Esophagus squamous epithelium (tissue), 5 donors: ENCODE measurements around the gene SENP2. TPM values are rescaled to one million over a fixed set of nuclear protein-coding genes. Genes with fewer than 3 reads are reported as not detected.
"Not testable (repeated sequence)": the region's sequence is repeated elsewhere in the genome, so short reads cannot be mapped to it uniquely, and the experiment has no call there.

Source experiments
- DNase-seq: peaks from one replicate; lab custom pipeline; 2025; lab: John Stamatoyannopoulos, UW
- H3K27ac ChIP-seq, 4 donors: fragments of 200-600 bp; sonication (generic); one replicate each; pipeline ENCODE4 v1.5.1; 2016 to 2019; ENCODE audit warnings: mild to moderate bottlenecking in 1 of 4
- H3K27me3 ChIP-seq, 4 donors: fragments of 200-600 bp; sonication (generic); 1 replicate in 3 of 4; 2 replicates in 1 of 4; pipeline versions ENCODE4 v1.5.1 to v1.6.0; 2017 to 2021; ENCODE audit warnings: antibody characterized with exemption in 1 of 4
- H3K36me3 ChIP-seq, 3 donors: fragments of 200-600 bp; sonication (generic); one replicate each; pipeline ENCODE4 v1.5.1; 2016 to 2019
- H3K4me1 ChIP-seq, 3 donors: fragments of 200-600 bp; sonication (generic); one replicate each; pipeline ENCODE4 v1.5.1; 2017 to 2019
- H3K4me3 ChIP-seq, 4 donors: fragments of 200-600 bp; sonication (generic); 1 replicate in 3 of 4; 2 replicates in 1 of 4; pipeline ENCODE4 v1.5.1; 2016 to 2019; ENCODE audit warnings: mild to moderate bottlenecking in 2 of 4, moderate library complexity in 1 of 4
- H3K9me3 ChIP-seq, 3 donors: fragments of 200-600 bp; sonication (generic); one replicate each; pipeline ENCODE4 v1.5.1; 2016 to 2019
- POLR2A ChIP-seq, 4 donors: fragments of 450-650 bp; IDR thresholded peaks; one replicate each; pipeline ENCODE4 v1.6.1; 2017; ENCODE audit warnings: antibody characterized with exemption in 4 of 4, mild to moderate bottlenecking in 4 of 4, moderate library complexity in 3 of 4
- WGBS, 2 donors: methylation state at CpG; one replicate each; pipeline ENCODE4 v1.1.5; 2018; 5-methylcytosine and 5-hydroxymethylcytosine counted together
- intact Hi-C: fragments of 100-400 bp; cut with DNase I; formaldehyde crosslinking; loops from one replicate; pipeline ENCODE4 v1.15.0; 2022
- total RNA-seq, 4 donors: library from RNA; depleted of rRNA; stranded (reverse); fragments of >200 nt; gene quantifications; one replicate each; pipeline ENCODE4 v1.1.0, GENCODE V29; 2016
- TF ChIP-seq, protein P1 (sequence below), 6 experiments: fragments of 450-650 bp in 4 of 6; fragments of 200-600 bp in 2 of 6; sonication (generic) in 2 of 6; IDR thresholded peaks; one replicate each; pipeline ENCODE4 v1.5.1; 2016 to 2019; ENCODE audit warnings: antibody characterized with exemption in 6 of 6, mild to moderate bottlenecking in 4 of 6, moderate library complexity in 4 of 6
- donor health status: DM: yes; HTN: yes; CAD: no.

The SENP2 gene
- total RNA-seq, 4 donors from 2014 or later = 9.6 to 33.2 (median 20.1) TPM

- intact Hi-C loops = no loop called here
- H3K27me3 ChIP-seq = no peaks in the 10 kb centered on the region
- no peak overlapping the region for H3K27ac ChIP-seq
- TF ChIP-seq POLR2A (IDR thresholded peaks at IDR 0.05) = no peak
- TF ChIP-seq, protein P1, sequence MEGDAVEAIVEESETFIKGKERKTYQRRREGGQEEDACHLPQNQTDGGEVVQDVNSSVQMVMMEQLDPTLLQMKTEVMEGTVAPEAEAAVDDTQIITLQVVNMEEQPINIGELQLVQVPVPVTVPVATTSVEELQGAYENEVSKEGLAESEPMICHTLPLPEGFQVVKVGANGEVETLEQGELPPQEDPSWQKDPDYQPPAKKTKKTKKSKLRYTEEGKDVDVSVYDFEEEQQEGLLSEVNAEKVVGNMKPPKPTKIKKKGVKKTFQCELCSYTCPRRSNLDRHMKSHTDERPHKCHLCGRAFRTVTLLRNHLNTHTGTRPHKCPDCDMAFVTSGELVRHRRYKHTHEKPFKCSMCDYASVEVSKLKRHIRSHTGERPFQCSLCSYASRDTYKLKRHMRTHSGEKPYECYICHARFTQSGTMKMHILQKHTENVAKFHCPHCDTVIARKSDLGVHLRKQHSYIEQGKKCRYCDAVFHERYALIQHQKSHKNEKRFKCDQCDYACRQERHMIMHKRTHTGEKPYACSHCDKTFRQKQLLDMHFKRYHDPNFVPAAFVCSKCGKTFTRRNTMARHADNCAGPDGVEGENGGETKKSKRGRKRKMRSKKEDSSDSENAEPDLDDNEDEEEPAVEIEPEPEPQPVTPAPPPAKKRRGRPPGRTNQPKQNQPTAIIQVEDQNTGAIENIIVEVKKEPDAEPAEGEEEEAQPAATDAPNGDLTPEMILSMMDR (IDR thresholded peaks at IDR 0.05) = no peak
- H3K9me3 ChIP-seq = no peaks in the 10 kb centered on the region
- no peaks in the 10 kb centered on the region for H3K36me3 ChIP-seq
- DNase-seq = no peak
- 73 to 79% methylated on average over 2 to 3 of the region's 3 CpGs for WGBS, 2 donors
- H3K4me1 ChIP-seq = peaks cover 0 to 11% (median 0%) of the 10 kb centered on the region in 3 donors
- no peak overlapping the region for H3K4me3 ChIP-seq
Observed at GRCh38 chr3:185637388-185637787, 51.3 kb downstream of the SENP2 start.

GRCh38 chr3:185638651-185639050 is 52.6 kb downstream of the SENP2 start:
- H3K27me3 ChIP-seq, H3K36me3 ChIP-seq, H3K27ac ChIP-seq, intact Hi-C loops, H3K9me3 ChIP-seq, DNase-seq, H3K4me3 ChIP-seq: not testable (repeated sequence)
- peaks cover 0 to 11% (median 0%) of the 10 kb centered on the region in 3 donors for H3K4me1 ChIP-seq
- WGBS, 2 donors = 86 to 92% methylated on average over 7 to 9 of the region's 11 CpGs

- H3K27me3 ChIP-seq = no peaks in the 10 kb centered on the region
- TF ChIP-seq POLR2A (IDR thresholded peaks at IDR 0.05) = no peak
- TF ChIP-seq, protein P1 (IDR thresholded peaks at IDR 0.05) = no peak
- H3K9me3 ChIP-seq = no peaks in the 10 kb centered on the region
- intact Hi-C loops = no loop called here
- H3K27ac ChIP-seq = no peak overlapping the region
- H3K4me1 ChIP-seq = peaks cover 0 to 6% (median 0%) of the 10 kb centered on the region in 3 donors
- H3K4me3 ChIP-seq = no peak overlapping the region
- WGBS, 2 donors = 78 to 82% methylated on average over 7 of the region's 7 CpGs
- DNase-seq = no peak
- no peaks in the 10 kb centered on the region for H3K36me3 ChIP-seq
Observed at GRCh38 chr3:185639632-185640206, 53.6 kb downstream of the SENP2 start.

GRCh38 chr3:185640308-185640707 is 54.2 kb downstream of the SENP2 start:
- 60 to 66% methylated on average over 2 of the region's 2 CpGs for WGBS, 2 donors
- H3K27ac ChIP-seq = no peak overlapping the region

DNA sequence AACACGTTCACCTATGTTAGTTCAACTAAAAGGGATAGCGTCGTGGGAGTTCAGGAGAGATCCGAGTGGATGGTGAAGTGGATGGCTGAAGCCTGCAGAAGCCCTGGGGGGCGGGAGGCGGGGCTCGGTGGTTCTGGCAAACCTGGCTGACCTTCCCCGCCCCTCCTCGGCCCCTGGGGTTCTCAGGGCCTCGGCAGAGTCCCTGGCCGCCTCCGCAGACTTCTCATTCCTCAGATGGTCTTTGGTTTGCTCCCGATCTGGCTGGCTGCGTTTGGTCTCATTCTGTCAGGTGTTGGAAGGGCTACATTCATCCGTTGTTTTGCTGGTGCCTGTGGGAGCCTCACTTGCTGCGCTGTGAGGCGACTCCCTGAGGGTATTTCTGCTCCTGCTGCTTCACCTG is 59.1 kb downstream of the SENP2 start:
- H3K4me1 ChIP-seq, intact Hi-C loops, DNase-seq, H3K27ac ChIP-seq, H3K27me3 ChIP-seq, H3K9me3 ChIP-seq, H3K4me3 ChIP-seq: not testable (repeated sequence)
- 75 to 76% methylated on average over 11 to 12 of the region's 17 CpGs for WGBS, 2 donors
- H3K36me3 ChIP-seq = peaks cover 0 to 17% (median 0%) of the 10 kb centered on the region in 3 donors

More at GRCh38 chr3:185640308-185640707, 54.2 kb downstream of the SENP2 start:
- DNase-seq = no peak
- no peak for TF ChIP-seq POLR2A (IDR thresholded peaks at IDR 0.05)
- Histone ChIP-seq H3K9me3 (no peaks in the 10 kb centered on the region), H3K36me3 (peaks cover 0 to 3% (median 0%) of the 10 kb centered on the region in 3 donors), H3K4me3 (no peak overlapping the region), H3K4me1 (no peaks in the 10 kb centered on the region), H3K27me3 (no peaks in the 10 kb centered on the region)
- intact Hi-C loops = no loop called here

- intact Hi-C loops = no loop called here
- TF ChIP-seq POLR2A (IDR thresholded peaks at IDR 0.05) = no peak
- TF ChIP-seq, protein P1 (IDR thresholded peaks at IDR 0.05) = no peak
- Histone ChIP-seq H3K27me3 (peaks cover 0 to 10% (median 0%) of the 10 kb centered on the region in 4 donors), H3K4me3 (no peak overlapping the region), H3K36me3 (peaks cover 0 to 17% (median 0%) of the 10 kb centered on the region in 3 donors), H3K4me1 (no peaks in the 10 kb centered on the region), H3K9me3 (no peaks in the 10 kb centered on the region), H3K27ac (no peak overlapping the region)
- 74% methylated on average over 11 of the region's 16 CpGs; no CpG with 5 or more reads in 1 of the 2 donors for WGBS, 2 donors
- DNase-seq = no peak
Observed at GRCh38 chr3:185645596-185646381, 59.7 kb downstream of the SENP2 start.
